NT2/D1 (cell line): ENCODE measurements around the gene ZNF48.

Experiments used
- YY1 ChIP-seq: IDR thresholded peaks from 2 replicates; pipeline ENCODE4 v1.6.1; 2011; ENCODE audit not compliant: insufficient read length, insufficient read depth
- ZNF274 ChIP-seq: IDR thresholded peaks from 2 replicates; pipeline ENCODE4 v1.6.1; 2011; ENCODE audit warnings: mild to moderate bottlenecking, low read depth, low read length

- TF ChIP-seq ZNF274 (no peak), YY1 (no peak)
Measured at GRCh38 chr16:30351586-30352419, 43.4 kb upstream of the ZNF48 start.
